ENCODE data around the gene NELL1. TPM values are rescaled to one million over a fixed set of nuclear protein-coding genes. Genes with fewer than 3 reads are reported as not detected.

Gene NELL1
- total and polyA plus RNA-seq, 8 donors = 0.24 to 1.8 (median 0.71) TPM; not detected in 2

DNA sequence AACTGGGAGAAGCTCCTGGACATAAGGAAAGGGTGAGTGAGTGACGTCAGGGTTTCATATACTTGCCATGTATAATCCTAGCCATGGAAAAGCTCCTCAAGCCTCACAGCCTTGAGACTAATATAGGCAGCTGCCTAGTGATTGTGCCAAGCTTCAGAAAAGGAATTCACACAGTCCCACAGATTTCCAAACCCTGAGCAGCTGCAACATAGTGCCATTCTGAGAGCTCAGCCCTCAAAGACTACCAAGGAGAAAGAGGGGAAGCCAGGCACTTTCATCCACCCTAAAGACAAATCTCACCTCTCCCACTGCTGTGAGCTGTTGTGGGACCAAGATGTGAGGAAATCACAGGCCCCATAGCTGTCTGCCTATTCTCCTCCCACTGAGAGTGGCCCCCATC is 815.6 kb downstream of the NELL1 start:
- intact Hi-C loops (cut with DNase I) = no loop called here
- H3K27ac ChIP-seq = no peak overlapping the region
- no peaks in the 10 kb centered on the region for H3K36me3 ChIP-seq
- no peak overlapping the region for H3K4me3 ChIP-seq
- H3K27me3 ChIP-seq = no peaks in the 10 kb centered on the region
- no peak for DNase-seq
- TF ChIP-seq, protein P1, sequence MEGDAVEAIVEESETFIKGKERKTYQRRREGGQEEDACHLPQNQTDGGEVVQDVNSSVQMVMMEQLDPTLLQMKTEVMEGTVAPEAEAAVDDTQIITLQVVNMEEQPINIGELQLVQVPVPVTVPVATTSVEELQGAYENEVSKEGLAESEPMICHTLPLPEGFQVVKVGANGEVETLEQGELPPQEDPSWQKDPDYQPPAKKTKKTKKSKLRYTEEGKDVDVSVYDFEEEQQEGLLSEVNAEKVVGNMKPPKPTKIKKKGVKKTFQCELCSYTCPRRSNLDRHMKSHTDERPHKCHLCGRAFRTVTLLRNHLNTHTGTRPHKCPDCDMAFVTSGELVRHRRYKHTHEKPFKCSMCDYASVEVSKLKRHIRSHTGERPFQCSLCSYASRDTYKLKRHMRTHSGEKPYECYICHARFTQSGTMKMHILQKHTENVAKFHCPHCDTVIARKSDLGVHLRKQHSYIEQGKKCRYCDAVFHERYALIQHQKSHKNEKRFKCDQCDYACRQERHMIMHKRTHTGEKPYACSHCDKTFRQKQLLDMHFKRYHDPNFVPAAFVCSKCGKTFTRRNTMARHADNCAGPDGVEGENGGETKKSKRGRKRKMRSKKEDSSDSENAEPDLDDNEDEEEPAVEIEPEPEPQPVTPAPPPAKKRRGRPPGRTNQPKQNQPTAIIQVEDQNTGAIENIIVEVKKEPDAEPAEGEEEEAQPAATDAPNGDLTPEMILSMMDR (IDR thresholded peaks at IDR 0.05) = no peak
- no peaks in the 10 kb centered on the region for H3K9me3 ChIP-seq
- no peak for ATAC-seq
- no peaks in the 10 kb centered on the region for H3K4me1 ChIP-seq

DNA sequence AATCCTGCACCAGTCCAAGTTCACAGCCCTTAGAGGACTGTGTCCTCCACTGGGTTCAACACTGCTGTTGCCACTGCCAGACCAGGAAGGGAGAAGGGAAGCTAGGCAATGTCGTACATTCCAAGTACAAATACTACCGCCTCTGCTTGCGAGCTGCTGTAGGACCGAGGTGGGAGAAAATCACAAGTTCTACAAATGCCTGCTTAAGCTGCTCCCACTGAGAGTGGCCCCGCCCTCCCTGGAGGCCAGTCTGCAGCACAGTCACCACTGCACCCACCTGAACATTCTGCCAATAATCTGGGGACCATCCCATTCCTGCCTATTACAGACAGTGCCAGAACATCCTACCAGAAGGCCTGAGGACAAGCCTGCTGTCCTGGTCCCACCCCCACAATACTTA is 816.0 kb downstream of the NELL1 start:
- no peak overlapping the region for H3K27ac ChIP-seq
- peaks cover 0 to under 1% of the 10 kb centered on the region in 2 donors for H3K9me3 ChIP-seq
- no peak overlapping the region for H3K4me3 ChIP-seq
- no peaks in the 10 kb centered on the region for H3K27me3 ChIP-seq
- ATAC-seq = no peak
- TF ChIP-seq, protein P1 (IDR thresholded peaks at IDR 0.05) = no peak
- intact Hi-C loops (cut with DNase I) = no loop called here
- H3K4me1 ChIP-seq = no peaks in the 10 kb centered on the region
- H3K36me3 ChIP-seq = no peaks in the 10 kb centered on the region
- no peak for DNase-seq

DNA sequence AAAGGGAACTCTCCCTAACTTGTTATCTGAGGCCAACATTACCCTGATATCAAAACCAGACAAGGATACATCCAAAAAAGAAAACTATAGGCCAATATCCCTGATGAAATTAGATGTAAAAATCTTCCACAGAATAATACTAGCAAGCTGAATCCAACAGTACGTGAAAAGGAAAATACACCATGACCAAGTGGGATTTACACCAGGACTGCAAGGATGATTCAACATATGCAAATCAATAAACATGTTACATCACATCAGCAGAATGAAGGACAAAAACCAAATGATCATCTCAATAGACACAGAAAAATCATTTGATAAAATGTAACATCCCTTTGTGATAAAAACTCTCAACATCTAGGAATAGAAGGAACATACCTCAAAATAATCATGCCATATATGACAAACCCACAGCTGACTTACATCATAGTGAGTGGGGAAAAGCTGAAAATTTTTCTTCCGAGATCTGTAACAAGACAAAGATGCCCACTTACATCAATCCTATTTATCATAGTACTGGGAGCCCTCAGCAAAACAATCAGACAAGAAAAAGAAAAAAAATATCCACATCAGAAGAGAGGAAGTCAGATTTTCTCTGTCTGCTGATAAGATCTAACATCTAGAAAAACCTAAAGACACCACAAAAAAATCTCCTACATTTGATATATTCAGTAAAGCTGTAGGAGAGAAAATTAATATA is 820.2 kb downstream of the NELL1 start:
- H3K4me1 ChIP-seq = no peaks in the 10 kb centered on the region
- intact Hi-C loops (cut with DNase I) = no loop called here
- H3K27ac ChIP-seq = no peak overlapping the region
- DNase-seq (no peak), ATAC-seq (no peak)
- no peaks in the 10 kb centered on the region for H3K36me3 ChIP-seq
- H3K27me3 ChIP-seq = no peaks in the 10 kb centered on the region
- H3K4me3 ChIP-seq = no peak overlapping the region
- TF ChIP-seq, protein P1 (IDR thresholded peaks at IDR 0.05) = no peak
- H3K9me3 ChIP-seq = peaks cover 0 to 8% of the 10 kb centered on the region in 2 donors

DNA sequence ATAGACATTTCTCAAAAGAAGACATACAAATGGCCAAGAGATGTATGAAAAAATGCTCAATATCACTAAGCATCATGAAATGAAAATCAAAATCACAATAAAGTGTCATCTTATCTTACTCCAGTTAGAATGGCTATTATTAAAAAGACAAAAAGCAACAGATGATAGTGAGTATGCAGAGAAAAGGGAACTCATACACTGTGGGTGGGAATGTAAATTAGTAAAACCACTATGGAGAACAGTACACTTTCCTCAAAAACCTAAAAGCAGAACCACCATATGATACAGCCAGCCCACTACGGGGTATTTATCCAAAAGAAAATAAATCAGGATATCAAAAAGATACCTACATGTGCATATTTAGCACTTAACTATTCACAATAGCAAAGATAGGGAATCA is 823.5 kb downstream of the NELL1 start:
- H3K9me3 ChIP-seq = peaks cover 0 to 8% of the 10 kb centered on the region in 2 donors
- no peaks in the 10 kb centered on the region for H3K4me1 ChIP-seq
- H3K36me3 ChIP-seq = no peaks in the 10 kb centered on the region
- TF ChIP-seq, protein P1 (IDR thresholded peaks at IDR 0.05) = no peak
- no peak overlapping the region for H3K4me3 ChIP-seq
- no peak overlapping the region for H3K27ac ChIP-seq
- DNase-seq (no peak), ATAC-seq (no peak)
- intact Hi-C loops (cut with DNase I) = no loop called here
- H3K27me3 ChIP-seq = no peaks in the 10 kb centered on the region

DNA sequence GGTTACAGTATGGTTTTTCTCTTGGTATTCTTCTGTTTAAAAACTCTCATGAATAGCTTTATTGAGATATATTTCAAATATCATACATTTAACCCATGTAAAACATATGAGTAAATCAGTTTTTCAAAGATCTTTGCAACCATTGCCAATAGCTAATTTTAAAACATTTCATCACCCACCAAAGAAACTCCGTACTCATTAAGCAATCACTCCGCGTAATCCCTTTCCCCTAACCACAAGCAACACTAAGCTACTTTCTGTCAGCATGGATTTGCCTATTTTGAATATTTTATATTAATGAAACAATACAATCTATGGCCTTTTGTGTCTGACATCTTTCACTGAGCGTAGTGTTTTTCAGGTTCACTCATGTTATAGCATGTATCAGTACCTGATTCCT is 825.6 kb downstream of the NELL1 start:
- ATAC-seq = no peak
- Histone ChIP-seq H3K4me3 (no peak overlapping the region), H3K27ac (no peak overlapping the region), H3K9me3 (peaks cover 0 to 8% of the 10 kb centered on the region in 2 donors), H3K4me1 (no peaks in the 10 kb centered on the region), H3K36me3 (no peaks in the 10 kb centered on the region), H3K27me3 (no peaks in the 10 kb centered on the region)
- intact Hi-C loops (cut with DNase I) = no loop called here
- DNase-seq = no peak
- TF ChIP-seq, protein P1 (IDR thresholded peaks at IDR 0.05) = no peak
